ENCODE results near the gene NRG3.

GRCh38 chr10:81996927-81997326 lies 121.9 kb downstream of the NRG3 start:
- TF ChIP-seq CTCF (IDR thresholded peaks at IDR 0.05; ENCODE audit: low read length) (no peak), EZH2 (IDR thresholded peaks at IDR 0.05; ENCODE audit: borderline replicate concordance, low read length) (no peak)
